Measurements from ENCODE around the gene SPRN. TPM values are rescaled to one million over a fixed set of nuclear protein-coding genes. Genes with fewer than 3 reads are reported as not detected.

SPRN gene
- total RNA-seq, 1 donor from 2014 or later: 0.64 TPM

GRCh38 chr10:133457100-133457841 lies 32.8 kb upstream of the SPRN start:
- DNase-seq (ENCODE audit: extremely low read depth, low read depth, low spot score): no peak

- DNase-seq (ENCODE audit: extremely low read depth, low read depth, low spot score): no peak
These were observed 31.9 kb upstream of the SPRN start for GRCh38 chr10:133456041-133456951.

GRCh38 chr10:133455611-133456031 lies 31.2 kb upstream of the SPRN start:
- no peak for DNase-seq (ENCODE audit: extremely low read depth, low read depth, low spot score)

GRCh38 chr10:133455196-133455595 lies 30.8 kb upstream of the SPRN start:
- no peak for DNase-seq (ENCODE audit: extremely low read depth, low read depth, low spot score)

DNA sequence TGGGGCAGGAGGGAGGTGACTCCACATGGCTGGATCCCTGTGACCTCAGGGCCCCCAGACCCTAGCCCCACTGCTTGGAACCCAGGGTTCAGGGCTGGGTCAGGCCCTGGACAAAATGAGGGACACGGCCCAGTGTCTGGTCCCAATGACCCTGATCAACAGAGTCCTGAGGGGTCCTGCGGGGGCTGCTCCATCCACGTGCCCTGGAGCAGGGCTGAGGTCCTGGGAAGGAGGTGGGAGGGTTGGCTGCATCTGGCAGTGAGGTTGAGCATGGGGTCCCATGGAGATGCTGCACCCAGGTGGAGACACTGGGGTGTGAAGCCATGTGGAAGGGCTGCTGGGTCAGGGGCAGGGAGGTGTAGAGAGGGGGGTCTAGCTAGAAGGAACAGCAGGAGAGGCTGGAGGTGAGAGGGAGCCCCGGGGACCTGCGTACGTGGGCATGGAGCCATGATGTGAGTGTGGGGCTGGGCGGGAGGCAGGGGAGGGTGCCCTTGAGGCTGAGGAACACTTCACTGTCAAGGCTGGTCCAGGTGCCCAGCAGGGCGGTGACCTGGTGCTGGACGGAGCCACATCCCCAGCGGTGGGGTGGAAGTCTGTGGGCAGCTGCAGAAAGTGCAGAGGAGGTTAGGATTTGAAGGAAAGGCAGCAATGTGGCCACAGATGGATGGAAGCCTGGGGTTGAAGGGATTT lies 29.9 kb upstream of the SPRN start:
- no peak for DNase-seq (ENCODE audit: extremely low read depth, low read depth, low spot score)

GRCh38 chr10:133453516-133454203 lies 29.2 kb upstream of the SPRN start, which contains the start of gene SCART1:
Gene SCART1, plus strand, starts transcription at chr10:133453945. Its CDS starts 53 bp downstream, at chr10:133453998.
- no peak for DNase-seq (ENCODE audit: extremely low read depth, low read depth, low spot score)

DNA sequence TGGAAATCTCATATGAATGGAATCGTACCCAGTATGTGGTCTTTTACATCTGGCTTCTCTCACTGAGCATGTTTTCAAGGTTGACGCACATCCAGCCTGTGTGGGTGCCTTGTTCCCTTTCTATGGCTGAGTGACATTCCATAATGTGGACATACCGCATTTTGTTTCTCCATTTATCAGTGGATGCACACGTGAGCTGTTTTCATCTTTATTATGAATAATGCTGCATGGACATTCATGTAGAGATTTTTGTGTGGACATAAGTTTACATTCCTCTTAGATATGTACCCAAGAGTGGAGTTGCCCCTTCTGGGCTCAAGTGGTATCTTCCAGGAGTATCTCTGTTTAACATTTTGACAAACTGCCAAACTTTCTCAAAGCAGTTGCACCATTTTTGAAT lies 28.0 kb upstream of the SPRN start:
- no peak for DNase-seq (ENCODE audit: extremely low read depth, low read depth, low spot score)

DNA sequence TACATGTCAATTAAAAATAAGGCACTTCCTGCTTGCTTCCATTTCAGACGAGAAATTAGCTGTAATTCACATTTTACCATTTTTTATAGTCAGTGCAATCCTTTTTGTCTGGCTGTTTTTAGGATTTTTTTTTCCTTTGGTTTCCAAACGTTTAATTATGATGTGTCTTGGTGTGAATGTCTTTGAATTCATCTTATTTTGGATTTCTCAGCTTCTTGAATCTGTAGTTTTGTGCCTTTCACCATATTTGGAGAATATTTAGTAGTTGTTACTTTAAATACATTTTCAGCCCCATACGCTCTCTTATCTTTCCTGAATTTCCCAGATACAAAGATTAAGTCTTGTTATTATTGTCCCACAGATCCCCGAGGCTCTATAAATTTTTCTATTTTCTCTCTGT lies 26.9 kb upstream of the SPRN start:
- DNase-seq (ENCODE audit: extremely low read depth, low read depth, low spot score): no peak

DNA sequence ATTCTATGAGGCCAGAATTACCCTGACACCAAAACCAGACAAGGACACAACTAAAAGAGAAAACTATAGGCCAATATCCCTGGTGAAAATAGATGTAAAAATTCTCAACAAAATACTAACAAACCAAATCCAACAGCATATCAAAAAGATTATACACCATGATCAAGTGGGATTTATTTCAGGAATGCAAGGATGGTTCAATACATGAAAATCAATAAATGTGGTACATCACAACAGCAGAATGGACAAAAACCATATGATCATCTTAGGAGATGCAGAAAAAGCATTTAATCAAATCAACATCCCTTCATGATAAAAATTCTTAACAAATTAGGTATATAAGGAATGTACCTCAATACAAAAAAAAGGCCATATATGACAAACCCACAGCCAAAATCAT lies 23.7 kb upstream of the SPRN start:
- no peak for DNase-seq (ENCODE audit: extremely low read depth, low read depth, low spot score)

DNA sequence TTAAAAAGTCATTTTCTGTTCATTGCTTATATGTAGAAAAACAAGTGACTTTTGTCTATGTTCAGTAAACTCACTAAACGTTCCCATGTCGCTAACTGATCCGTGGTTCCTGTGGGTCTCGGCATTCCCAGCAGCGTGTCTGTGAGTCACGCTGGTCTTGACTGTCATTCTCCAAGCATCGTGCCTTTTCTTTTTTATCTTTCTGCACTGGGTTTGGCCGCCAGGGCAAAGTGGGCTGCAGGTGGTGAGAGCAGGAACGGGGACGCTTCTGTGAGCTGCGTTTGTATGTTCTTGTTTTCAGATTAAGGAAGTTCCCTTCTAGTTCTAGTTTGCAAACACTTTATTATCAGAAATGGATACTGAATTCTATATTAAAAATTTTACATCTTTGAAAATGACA lies 22.6 kb upstream of the SPRN start:
- no peak for DNase-seq (ENCODE audit: extremely low read depth, low read depth, low spot score)

DNA sequence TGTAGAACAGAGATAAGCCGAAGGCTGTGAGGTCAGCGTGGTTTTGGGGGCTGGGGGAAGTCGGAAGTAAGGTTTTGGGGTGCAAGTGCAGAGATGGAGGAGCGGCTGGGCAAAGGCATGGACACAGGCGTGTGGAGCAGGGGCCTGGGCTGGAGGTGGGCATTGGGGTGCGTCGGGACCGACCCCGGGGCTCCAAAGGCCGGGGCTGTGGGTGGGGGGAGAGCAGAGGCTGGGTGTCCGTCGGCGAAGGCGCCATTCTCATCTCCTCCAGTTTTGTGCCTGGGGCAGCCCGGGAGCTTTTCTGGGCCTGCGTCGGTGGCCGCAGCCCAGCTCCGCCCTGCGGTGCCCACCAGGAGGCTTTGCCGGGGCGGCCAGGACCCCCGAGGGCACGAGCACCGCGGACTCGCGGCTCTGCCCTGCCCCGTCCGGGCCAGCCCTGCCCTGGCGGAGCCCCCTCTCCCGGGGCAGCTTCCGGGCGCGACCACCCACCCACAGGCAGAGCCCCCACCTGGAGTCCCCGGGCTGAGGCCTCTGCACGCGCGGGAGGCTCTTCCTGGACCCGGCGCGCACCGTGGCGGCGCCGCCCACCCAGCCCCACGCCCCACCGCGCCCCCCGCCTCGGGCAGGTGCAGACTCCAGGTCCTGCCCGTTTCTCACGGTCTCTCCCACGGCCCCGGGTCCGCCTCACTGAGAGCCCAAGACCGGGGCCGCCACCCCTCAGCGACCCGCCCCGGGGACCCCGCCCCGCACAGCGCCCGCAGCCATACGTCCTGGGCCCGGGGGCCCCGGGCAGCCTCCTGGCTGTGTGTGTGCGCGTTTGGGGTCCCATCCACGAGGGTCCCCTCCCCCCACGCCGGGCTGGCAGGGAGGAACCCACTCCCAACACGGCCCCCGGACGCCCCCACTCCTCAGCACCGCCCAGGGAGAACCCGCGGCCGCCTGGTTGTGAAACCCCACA lies 21.6 kb upstream of the SPRN start:
- DNase-seq (ENCODE audit: extremely low read depth, low read depth, low spot score): no peak

DNA sequence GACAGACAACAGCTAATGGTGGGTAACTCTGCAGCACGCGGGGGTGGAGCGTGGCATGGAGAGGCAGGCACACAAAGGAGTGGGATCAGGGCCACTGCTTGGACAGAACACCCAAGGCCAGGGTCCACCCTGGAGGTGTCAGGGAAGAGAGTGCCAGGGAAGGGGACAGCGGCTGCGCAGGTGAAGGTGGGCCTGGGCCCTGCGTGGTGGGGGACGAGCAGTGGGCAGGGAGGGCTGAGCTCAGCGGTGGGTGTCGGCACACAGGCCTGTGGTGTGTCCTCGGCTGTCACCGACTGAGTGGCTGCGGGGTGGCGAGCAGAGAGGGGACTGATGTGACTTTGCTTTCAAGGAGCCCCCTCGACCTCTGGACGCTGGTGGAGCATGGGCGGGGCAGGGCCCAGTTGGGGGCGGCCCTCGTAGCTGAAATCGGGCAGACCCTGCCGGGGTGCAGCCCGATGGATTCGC lies 20.9 kb upstream of the SPRN start:
- DNase-seq (ENCODE audit: extremely low read depth, low read depth, low spot score): no peak

DNA sequence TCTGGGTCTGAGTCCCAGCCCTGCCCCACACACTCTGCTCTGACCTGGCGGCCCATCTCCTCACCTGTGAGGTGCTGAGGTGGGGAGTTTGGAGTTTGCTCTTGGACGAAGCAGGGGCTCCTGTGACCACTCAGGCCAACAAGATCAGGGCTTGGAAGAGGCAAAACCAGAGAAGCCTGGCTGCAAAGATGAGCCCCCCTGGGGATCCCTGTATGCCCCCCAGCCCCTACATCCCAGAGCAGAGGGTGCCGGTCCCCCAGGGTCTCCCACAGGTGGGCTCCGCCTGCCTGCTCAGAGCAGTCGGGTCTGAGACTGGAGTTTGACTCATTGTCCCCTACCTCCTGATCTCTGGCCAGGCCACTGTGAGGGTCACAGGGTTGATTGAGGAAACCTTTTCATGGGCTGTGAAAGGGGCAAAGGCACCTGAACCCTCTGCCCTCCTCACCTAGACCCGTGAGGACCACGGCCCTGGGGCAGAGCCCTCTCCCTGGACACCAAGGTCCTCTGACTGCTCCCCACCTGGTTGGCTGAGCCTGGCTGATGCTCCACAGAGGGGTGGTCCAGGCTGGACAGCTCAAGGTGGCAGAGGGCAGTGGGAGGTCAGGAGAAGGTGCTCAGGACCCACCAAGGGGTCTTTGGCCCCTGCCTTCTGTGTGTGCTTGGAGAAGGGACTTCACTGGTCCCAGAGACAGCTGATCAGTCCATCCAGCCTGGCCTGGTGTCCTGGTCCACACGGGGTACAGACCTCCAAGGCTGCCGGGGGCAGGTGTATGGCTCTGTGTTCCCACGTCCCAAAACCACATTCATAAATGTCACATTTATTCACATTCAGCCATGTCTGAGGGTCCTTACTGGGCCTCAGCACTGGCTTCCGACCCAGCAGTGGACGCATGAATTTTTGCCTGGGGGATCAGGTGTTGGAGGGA lies 20.2 kb upstream of the SPRN start:
- no peak for DNase-seq (ENCODE audit: extremely low read depth, low read depth, low spot score)

- no peak for DNase-seq (ENCODE audit: extremely low read depth, low read depth, low spot score)
These were observed 18.8 kb upstream of the SPRN start for GRCh38 chr10:133442967-133443924.

DNA sequence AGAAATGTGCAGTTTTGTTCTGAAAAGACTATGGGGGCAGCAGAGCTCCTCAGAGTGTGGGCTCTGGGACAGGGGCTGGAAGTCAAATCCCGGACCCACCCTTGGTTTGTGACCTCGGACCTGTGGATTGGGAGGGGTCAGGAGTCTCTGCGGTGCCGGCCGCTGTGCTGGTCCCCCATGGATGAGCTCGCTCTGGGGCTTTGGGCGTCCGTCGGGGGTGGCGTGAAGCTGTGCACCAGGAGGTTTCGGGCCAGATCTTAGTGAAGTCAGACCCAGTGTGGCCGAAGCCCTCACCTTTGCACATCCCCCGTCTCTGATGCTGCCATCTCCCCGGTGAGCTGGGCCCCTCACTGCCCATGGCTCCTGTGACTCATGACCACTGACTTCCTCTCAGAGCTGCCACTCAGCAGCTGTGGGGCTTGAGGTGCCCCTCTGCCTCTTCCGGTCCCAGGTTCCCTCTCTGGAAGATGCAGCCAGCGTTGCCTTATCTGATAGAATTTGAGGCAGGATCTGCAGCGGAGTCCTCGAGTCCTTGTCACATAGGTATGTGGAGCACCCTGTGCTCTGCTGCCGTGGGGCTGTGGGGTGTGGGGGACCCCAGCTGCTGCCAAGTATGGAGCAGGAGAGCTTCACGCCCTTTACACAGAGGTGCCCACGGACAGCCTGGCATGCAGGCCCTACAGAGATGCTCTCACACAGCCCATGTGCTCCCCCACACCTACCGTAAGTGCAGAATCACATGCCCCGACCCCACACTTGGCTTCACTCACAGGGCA lies 18.0 kb upstream of the SPRN start:
- DNase-seq (ENCODE audit: extremely low read depth, low read depth, low spot score): no peak

GRCh38 chr10:133441780-133442179 lies 17.4 kb upstream of the SPRN start:
- no peak for DNase-seq (ENCODE audit: extremely low read depth, low read depth, low spot score)
